Measurements from ENCODE around the gene GDI1. TPM values are rescaled to one million over a fixed set of nuclear protein-coding genes. Genes with fewer than 3 reads are reported as not detected.
A peak's percentile ranks its signal among the peaks of the same experiment; 100 is the strongest.

The GDI1 gene
- total and polyA plus RNA-seq, 9 of the 15 experiments (the other 6 are each of a cell fraction or from before 2014, with no cell fraction given), result 0.97 to 82.6 (median 37.5) TPM

DNA sequence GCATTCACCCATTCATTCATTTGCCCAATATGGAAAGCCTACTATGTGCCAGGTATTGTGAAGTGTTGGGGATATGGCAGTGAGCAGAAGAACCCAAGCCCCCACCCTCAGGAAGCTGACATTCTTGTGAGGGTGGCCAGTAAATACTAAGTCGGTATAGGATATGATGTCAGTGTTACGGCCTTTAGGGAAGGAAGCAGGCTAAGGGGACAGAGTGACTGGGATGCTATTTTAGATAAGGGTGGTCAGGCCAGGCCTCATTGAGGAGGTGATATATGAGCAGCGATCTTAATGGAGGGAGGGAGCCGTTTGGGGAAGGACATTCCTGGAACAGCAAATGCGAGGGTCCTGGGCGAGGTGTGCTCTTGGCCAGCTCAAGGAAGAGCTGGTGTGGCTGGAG, 6.5 kb upstream of the GDI1 start (continued):
- TF ChIP-seq ZNF592 (IDR thresholded peaks at IDR 0.05) (0 out of 2 replicates have a peak, but pooled peaks have one; percentile 29), CREM (IDR thresholded peaks at IDR 0.05; ENCODE audit: low read depth) (peak; percentile 49; the same call in 1 of the 2 replicates), ELF1 (tag; IDR thresholded peaks at IDR 0.05) (no peak), BCL6 (CRISPR knock-in tag; IDR thresholded peaks at IDR 0.05) (no peak), MTA1 (IDR thresholded peaks at IDR 0.05; ENCODE audit: borderline replicate concordance) (0 out of 2 replicates have a peak, but pooled peaks have one; percentile 15), GATA2 (CRISPR knock-in tag; IDR thresholded peaks at IDR 0.05) (0 out of 2 replicates have a peak, but pooled peaks have one; percentile 9), ZMIZ1 (IDR thresholded peaks at IDR 0.05; ENCODE audit: low read depth in 2 of 2, low read length in 2 of 2) (no peak), SMAD1 (IDR thresholded peaks at IDR 0.05; ENCODE audit: low read depth, low read length, partially characterized antibody) (no peak), THRB (CRISPR knock-in tag; conservative IDR thresholded peaks at IDR 0.05) (no peak), ATF1 (CRISPR knock-in tag; IDR thresholded peaks at IDR 0.05) (no peak), ATF1 (tag; IDR thresholded peaks at IDR 0.05) (0 out of 2 replicates have a peak, but pooled peaks have one; percentile 11), ARID1B (IDR thresholded peaks at IDR 0.05) (peak; percentile 27; the same call in 1 of the 2 replicates), DPF2 (IDR thresholded peaks at IDR 0.05) (peak; percentile 60; the same call in 1 of the 2 replicates)
- TF ChIP-seq, protein P1, sequence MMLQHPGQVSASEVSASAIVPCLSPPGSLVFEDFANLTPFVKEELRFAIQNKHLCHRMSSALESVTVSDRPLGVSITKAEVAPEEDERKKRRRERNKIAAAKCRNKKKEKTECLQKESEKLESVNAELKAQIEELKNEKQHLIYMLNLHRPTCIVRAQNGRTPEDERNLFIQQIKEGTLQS (IDR thresholded peaks at IDR 0.05), result peak; percentile 33; the same call in 1 of the 2 replicates
- TF ChIP-seq, protein P1 (CRISPR knock-in tag; conservative IDR thresholded peaks at IDR 0.05), result no peak
